HFF-Myc (cell line): Measurements from ENCODE around the gene TBXAS1.
"Not testable (repeated sequence)": the region's sequence is repeated elsewhere in the genome, so short reads cannot be mapped to it uniquely, and the experiment has no call there.

ENCODE experiments used
- DNase-seq: peaks from one replicate; pipeline ENCODE4 v3.0.0-alpha.2; 2011; ENCODE audit warnings: low read depth; ENCODE audit errors: extremely low read depth
- H3K4me3 ChIP-seq: replicated peaks from 2 replicates; pipeline ENCODE4 v1.5.1; 2011; ENCODE audit warnings: low read depth, mild to moderate bottlenecking, control low read depth, low read length
- TF ChIP-seq, protein P1 (sequence below): IDR thresholded peaks from 2 replicates; pipeline ENCODE4 v1.5.1; 2012; ENCODE audit warnings: mild to moderate bottlenecking, low read depth, low read length, control low read depth; ENCODE audit errors: missing control alignments

Gene TBXAS1

DNA sequence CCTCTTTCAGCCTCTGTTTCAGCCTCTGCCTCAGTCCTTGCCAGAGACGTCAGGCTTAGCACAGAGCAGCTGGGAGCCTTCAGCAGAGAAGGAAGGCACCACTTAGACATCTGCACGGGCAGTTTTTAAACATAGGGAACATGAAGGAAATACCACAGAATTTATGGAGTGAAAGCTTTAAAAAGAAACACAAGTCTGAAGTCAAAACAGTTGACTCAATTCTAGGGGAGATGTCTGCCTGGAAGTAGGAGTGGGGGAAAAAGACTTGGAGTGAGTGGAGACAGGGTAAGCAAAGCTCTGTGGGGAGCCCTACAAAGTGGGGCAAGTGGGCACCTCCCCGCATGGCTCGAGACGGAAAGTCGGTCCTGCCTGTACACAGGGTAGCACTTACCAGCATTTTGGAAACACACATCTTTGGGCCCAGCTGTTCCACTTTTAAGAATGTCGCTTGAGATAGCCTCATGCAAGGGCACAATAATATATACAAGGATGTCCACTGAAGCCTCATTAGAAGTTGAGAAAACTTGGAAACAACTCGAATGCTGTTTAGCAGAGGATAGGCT is 5.0 kb upstream of the TBXAS1 start:
- TF ChIP-seq, protein P1, sequence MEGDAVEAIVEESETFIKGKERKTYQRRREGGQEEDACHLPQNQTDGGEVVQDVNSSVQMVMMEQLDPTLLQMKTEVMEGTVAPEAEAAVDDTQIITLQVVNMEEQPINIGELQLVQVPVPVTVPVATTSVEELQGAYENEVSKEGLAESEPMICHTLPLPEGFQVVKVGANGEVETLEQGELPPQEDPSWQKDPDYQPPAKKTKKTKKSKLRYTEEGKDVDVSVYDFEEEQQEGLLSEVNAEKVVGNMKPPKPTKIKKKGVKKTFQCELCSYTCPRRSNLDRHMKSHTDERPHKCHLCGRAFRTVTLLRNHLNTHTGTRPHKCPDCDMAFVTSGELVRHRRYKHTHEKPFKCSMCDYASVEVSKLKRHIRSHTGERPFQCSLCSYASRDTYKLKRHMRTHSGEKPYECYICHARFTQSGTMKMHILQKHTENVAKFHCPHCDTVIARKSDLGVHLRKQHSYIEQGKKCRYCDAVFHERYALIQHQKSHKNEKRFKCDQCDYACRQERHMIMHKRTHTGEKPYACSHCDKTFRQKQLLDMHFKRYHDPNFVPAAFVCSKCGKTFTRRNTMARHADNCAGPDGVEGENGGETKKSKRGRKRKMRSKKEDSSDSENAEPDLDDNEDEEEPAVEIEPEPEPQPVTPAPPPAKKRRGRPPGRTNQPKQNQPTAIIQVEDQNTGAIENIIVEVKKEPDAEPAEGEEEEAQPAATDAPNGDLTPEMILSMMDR = no peak
- DNase-seq = no peak

DNA sequence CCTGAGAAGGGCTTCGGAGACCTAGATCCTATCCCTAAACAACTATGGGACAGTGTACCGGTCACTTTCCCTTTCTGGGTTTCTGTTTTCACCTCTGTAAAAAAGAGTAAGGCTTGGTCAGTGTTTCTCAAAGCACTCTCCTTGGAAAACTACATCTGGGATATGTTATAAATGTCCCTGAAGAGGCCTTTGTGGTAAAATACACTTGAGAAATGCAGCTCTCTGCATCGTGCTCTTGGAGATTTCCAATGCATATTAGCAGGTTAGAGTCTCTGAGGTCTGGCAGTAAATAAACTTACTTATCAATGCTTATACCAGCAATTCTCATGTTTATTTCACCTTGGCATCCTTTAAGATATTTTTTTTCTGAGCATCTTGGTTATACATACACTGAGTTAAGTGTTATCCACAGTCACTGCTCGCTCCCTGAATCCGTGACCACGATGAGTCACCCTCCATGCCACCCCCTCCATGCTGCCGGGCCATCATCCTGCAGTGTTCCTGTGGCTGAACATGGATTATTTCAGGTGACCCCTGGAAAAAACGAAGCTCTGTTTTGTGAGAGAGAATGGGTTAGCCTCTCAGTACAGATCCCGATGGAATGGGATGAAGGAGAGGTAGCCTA is 3.3 kb upstream of the TBXAS1 start:
- no peak overlapping the region for H3K4me3 ChIP-seq
- TF ChIP-seq, protein P1 = no peak
- DNase-seq = no peak

More for the DNA sequence above, 5.0 kb upstream of the TBXAS1 start:
- H3K4me3 ChIP-seq = no peak overlapping the region

- no peak overlapping the region for H3K4me3 ChIP-seq
- TF ChIP-seq, protein P1 = no peak
- no peak for DNase-seq
These were observed 2.0 kb upstream of the TBXAS1 start for GRCh38 chr7:139827042-139827441.

GRCh38 chr7:139828446-139828845 is 618 bp upstream of the TBXAS1 start:
- DNase-seq = no peak
- no peak overlapping the region for H3K4me3 ChIP-seq
- TF ChIP-seq, protein P1 = no peak

DNA sequence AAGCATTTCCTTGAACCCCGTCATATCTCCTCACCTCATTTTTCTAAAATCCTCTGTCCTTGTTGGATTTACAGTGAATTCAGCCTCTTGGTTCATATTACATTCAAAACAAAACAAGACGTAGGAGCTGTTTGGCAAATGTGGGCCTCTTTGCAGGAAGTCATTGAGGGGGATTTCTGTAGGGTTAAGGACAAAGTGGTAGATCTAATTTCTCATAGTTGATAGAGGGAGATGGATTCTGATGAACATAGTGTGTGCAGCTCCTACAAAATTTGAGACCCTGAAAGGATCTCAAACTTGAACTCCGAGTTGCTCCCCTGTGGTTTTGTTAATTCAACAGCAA is 682 bp downstream of the TBXAS1 start:
- TF ChIP-seq, protein P1 = no peak
- no peak overlapping the region for H3K4me3 ChIP-seq
- DNase-seq = no peak

DNA sequence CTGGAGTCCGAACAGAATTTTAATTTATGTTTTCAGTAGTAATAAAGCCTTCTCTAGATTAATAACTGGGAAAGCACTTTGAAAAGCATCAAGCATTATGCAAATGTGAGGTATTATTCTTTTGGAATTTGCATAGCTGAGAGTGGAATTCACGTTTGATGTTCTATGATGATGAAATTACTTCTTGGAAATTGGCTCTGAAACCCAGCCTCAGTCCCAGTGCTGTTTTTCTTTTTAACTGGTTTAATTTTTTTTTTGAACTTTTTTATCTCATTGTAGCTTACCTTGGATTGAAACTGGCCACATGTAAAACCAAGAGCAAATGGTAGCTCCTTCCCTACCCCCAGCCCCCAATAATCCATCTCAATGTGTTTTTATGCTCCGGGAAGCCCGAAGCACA is 1.2 kb downstream of the TBXAS1 start:
- TF ChIP-seq, protein P1 = no peak
- no peak for DNase-seq
- H3K4me3 ChIP-seq = no peak overlapping the region

DNA sequence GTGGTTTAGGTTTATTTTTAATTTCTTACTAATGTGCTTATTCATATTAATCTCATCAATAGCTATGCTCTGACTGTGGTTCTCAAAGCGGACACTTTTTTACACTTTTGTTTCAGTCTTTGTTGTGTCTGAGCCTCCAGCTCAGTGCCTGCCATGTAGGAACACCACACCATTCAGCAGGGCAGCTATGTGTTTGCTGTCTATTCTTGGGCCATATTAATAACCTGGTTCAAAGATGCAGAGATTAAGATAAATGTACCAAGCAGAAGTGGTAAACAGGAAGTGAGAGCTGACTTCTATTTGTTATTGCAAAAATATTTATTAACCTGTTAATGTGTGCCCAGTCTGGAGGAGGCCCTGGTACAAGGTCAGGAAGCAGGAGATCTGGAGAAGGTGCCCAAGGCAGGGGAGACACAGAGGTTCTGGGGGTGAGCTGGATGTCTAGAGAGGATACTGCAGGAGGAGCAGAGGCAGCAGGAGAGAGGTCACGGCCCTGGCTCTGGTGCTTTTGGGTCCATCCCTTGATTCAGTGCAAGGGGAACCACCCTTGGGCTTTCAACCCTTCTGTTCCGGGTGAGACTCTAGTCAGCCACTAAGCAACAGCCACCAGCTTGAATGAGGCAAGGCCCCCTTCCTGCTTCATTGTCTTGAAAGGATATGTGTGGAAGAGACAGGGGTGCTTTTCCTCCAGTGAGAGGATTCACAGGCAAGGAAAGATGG is 1.9 kb downstream of the TBXAS1 start:
- no peak overlapping the region for H3K4me3 ChIP-seq
- DNase-seq = no peak
- TF ChIP-seq, protein P1 = no peak

DNA sequence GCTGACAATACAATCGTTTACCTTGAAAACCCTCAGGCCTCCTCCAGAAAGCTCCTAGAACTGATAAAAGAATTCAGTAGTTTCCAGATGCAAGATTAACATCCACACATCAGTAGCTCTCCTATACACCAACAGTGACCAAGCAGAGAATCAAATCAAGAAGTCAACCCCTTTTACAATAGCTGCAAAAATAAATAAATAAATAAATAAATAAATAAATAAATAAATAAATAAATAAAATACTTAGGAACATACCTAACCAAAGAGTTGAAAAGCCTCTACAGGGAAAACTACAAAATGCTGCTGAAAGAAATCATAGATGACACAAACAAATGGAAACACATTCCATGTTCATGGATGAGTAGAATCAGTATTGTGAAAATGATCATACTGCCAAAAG is 6.8 kb downstream of the TBXAS1 start:
- DNase-seq, H3K4me3 ChIP-seq: not testable (repeated sequence)

GRCh38 chr7:139837291-139837690 is 8.2 kb downstream of the TBXAS1 start:
- DNase-seq, H3K4me3 ChIP-seq: not testable (repeated sequence)
